Esophagus (tissue), 2 donors: ENCODE results near the gene EMCN. TPM values are rescaled to one million over a fixed set of nuclear protein-coding genes. Genes with fewer than 3 reads are reported as not detected.

Experiments
- H3K27ac ChIP-seq, 2 donors: one replicate each; pipeline ENCODE4 v1.5.1; 2013; ENCODE audit warnings: low read depth in 2 of 2, mild to moderate bottlenecking in 2 of 2, inconsistent platforms in 1 of 2, low read length in 1 of 2, moderate library complexity in 1 of 2
- H3K27me3 ChIP-seq, 2 donors: one replicate each; pipeline ENCODE4 v1.6.1; 2013; ENCODE audit warnings: low read length in 2 of 2, control low read depth in 1 of 2, mild to moderate bottlenecking in 1 of 2; ENCODE audit not compliant: insufficient read depth in 2 of 2, control insufficient read depth in 1 of 2
- H3K36me3 ChIP-seq, 2 donors: one replicate each; pipeline ENCODE4 v1.6.1; 2013; ENCODE audit warnings: low read length in 1 of 2; ENCODE audit not compliant: control insufficient read depth in 2 of 2, insufficient read depth in 2 of 2
- H3K4me1 ChIP-seq, 2 donors: one replicate each; pipeline ENCODE4 v1.6.1; 2013; ENCODE audit warnings: low read length in 1 of 2; ENCODE audit not compliant: control insufficient read depth in 2 of 2, insufficient read depth in 2 of 2
- H3K4me3 ChIP-seq, 2 donors: one replicate each; pipeline ENCODE4 v1.5.1; 2013; ENCODE audit warnings: low read length in 2 of 2, mild to moderate bottlenecking in 2 of 2, low read depth in 1 of 2, moderate library complexity in 1 of 2
- H3K9me3 ChIP-seq, 2 donors: one replicate each; pipeline ENCODE4 v1.6.1; 2013; ENCODE audit warnings: mild to moderate bottlenecking in 2 of 2, low read depth in 1 of 2, low read length in 1 of 2, moderate library complexity in 1 of 2; ENCODE audit not compliant: control insufficient read depth in 2 of 2, insufficient read depth in 1 of 2
- polyA plus RNA-seq, 2 donors: library from polyadenylated mRNA; stranded (reverse); fragments of 200-250 nt; gene quantifications; one replicate each; pipeline ENCODE4 v1.2.3, GENCODE V29; 2013
- donor health status: healthy with polysubstance abuse.
- donor health status: Bipolar disorder and iron deficiency.

The EMCN gene
- polyA plus RNA-seq, 2 donors = 2.1 to 3.3 TPM

DNA sequence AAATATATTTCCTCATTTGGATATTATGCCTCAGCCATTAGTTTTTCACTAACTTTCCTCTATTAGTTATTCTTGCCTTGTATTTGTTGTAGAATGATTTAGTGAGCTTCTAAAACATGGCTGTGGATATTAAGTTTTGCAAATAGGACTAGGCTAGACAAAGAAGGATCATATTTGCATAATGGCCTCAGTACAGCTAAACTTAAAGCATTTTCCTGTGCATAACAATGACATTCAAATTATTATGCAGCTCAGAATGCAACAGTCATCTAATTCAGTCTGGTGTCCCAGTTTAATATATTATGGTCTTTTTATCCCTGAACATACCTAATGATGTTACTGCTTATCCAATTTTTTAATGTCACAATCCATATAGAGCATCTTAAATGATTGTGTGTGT lies 172.2 kb downstream of the EMCN start:
- no peaks in the 10 kb centered on the region for H3K4me1 ChIP-seq
- H3K36me3 ChIP-seq = no peaks in the 10 kb centered on the region
- H3K27ac ChIP-seq = no peak overlapping the region
- H3K4me3 ChIP-seq = no peak overlapping the region
- no peaks in the 10 kb centered on the region for H3K9me3 ChIP-seq
- H3K27me3 ChIP-seq = no peaks in the 10 kb centered on the region
